Stimulated activated CD4-positive, alpha-beta T cell treated with anti-CD3 and anti-CD28 coated beads, Interleukin-4, amount 100 ng/mL, for 1 hour (primary cell): ENCODE results near the gene BMX.

ENCODE experiments used
- DNase-seq: peaks from one replicate; pipeline ENCODE4 v3.0.0-alpha.2; 2020

Gene BMX

GRCh38 chrX:15500497-15500966 is at the start of gene BMX:
Gene BMX (plus strand): TSS chrX:15500807. CDS start chrX:15508354, 7,547 bp downstream.
- DNase-seq, result no peak

- no peak for DNase-seq
Observed at GRCh38 chrX:15451913-15452312, 48.7 kb upstream of the BMX start.

GRCh38 chrX:15464704-15465103 is 35.9 kb upstream of the BMX start:
- no peak for DNase-seq

- DNase-seq, result no peak
Observed at GRCh38 chrX:15465347-15465746, 35.3 kb upstream of the BMX start.

GRCh38 chrX:15465896-15466651 is 34.5 kb upstream of the BMX start:
- DNase-seq, result no peak

GRCh38 chrX:15468036-15468435 is 32.6 kb upstream of the BMX start:
- DNase-seq, result no peak

- no peak for DNase-seq
Observed at GRCh38 chrX:15469613-15470012, 31.0 kb upstream of the BMX start.

- peak; percentile 46 for DNase-seq
Observed at GRCh38 chrX:15471028-15471427, 29.6 kb upstream of the BMX start.

GRCh38 chrX:15472531-15472930 is 28.1 kb upstream of the BMX start:
- DNase-seq, result no peak

- no peak for DNase-seq
Observed at GRCh38 chrX:15474028-15474427, 26.6 kb upstream of the BMX start.

- DNase-seq, result no peak
Observed at GRCh38 chrX:15475021-15475420, 25.6 kb upstream of the BMX start.

- DNase-seq, result no peak
Observed at GRCh38 chrX:15475486-15475885, 25.1 kb upstream of the BMX start.

GRCh38 chrX:15483891-15484290 is 16.7 kb upstream of the BMX start:
- DNase-seq, result no peak

- DNase-seq, result no peak
Observed at GRCh38 chrX:15492469-15492868, 8.1 kb upstream of the BMX start.

GRCh38 chrX:15493118-15493962 is 7.3 kb upstream of the BMX start, which contains the start of gene PIR:
Gene PIR (minus strand): TSS chrX:15493333. CDS start chrX:15491257, 2,076 bp downstream.
- peak; percentile 54 for DNase-seq

GRCh38 chrX:15495801-15496200 is 4.8 kb upstream of the BMX start:
- DNase-seq, result no peak

- DNase-seq, result no peak
Observed at GRCh38 chrX:15496824-15497223, 3.8 kb upstream of the BMX start.

GRCh38 chrX:15497865-15498264 is 2.7 kb upstream of the BMX start:
- DNase-seq, result peak; percentile 39

- no peak for DNase-seq
Observed at GRCh38 chrX:15498741-15499140, 1.9 kb upstream of the BMX start.

GRCh38 chrX:15499976-15500375 is 631 bp upstream of the BMX start:
- no peak for DNase-seq

GRCh38 chrX:15501506-15501905 is 899 bp downstream of the BMX start:
- no peak for DNase-seq

GRCh38 chrX:15504661-15505060 is 4.1 kb downstream of the BMX start:
- no peak for DNase-seq

- DNase-seq, result no peak
Observed at GRCh38 chrX:15505101-15505500, 4.5 kb downstream of the BMX start.

GRCh38 chrX:15507005-15507404 is 6.4 kb downstream of the BMX start:
- DNase-seq, result no peak
